Calu3 (cell line): ENCODE measurements around the gene C12orf50. TPM values are rescaled to one million over a fixed set of nuclear protein-coding genes. Genes with fewer than 3 reads are reported as not detected.

ENCODE experiments used
- BruUV-seq: library from RNA; stranded (reverse); fragments of 400-500 nt; replicated peaks from 2 replicates; lab custom pipeline; 2021; lab: Mats Ljungman, UMichigan
- CTCF ChIA-PET: fragments of 300-600 bp; sonication (Branson Sonifier 250); formaldehyde crosslinking; loops from one replicate; lab custom pipeline; 2022; ENCODE audit warnings: antibody characterized with exemption; lab: Charles Lee
- DNase-seq: peaks from one replicate; pipeline ENCODE4 v3.0.0; 2022
- H3K27ac Mint-ChIP-seq: one replicate; pipeline ENCODE4 v1.8.0; 2022; ENCODE audit warnings: mixed read lengths; ENCODE audit not compliant: unreplicated experiment
- H3K27me3 Mint-ChIP-seq: one replicate; pipeline ENCODE4 v1.8.0; 2022; ENCODE audit warnings: mixed read lengths; ENCODE audit not compliant: unreplicated experiment
- H3K36me3 Mint-ChIP-seq: one replicate; pipeline ENCODE4 v1.8.0; 2022; ENCODE audit warnings: mild to moderate bottlenecking, moderate library complexity, mixed read lengths; ENCODE audit not compliant: insufficient read depth, unreplicated experiment
- H3K4me1 Mint-ChIP-seq: one replicate; pipeline ENCODE4 v1.8.0; 2022; ENCODE audit warnings: mild to moderate bottlenecking, low read depth, mixed read lengths; ENCODE audit not compliant: unreplicated experiment
- H3K4me3 Mint-ChIP-seq: one replicate; pipeline ENCODE4 v1.8.0; 2022; ENCODE audit warnings: mild to moderate bottlenecking, low read depth, moderate library complexity, mixed read lengths; ENCODE audit not compliant: unreplicated experiment
- H3K9me3 Mint-ChIP-seq: one replicate; pipeline ENCODE4 v1.8.0; 2022; ENCODE audit warnings: low read depth, mixed read lengths; ENCODE audit not compliant: unreplicated experiment
- intact Hi-C: fragments of 100-400 bp; cut with micrococcal nuclease; formaldehyde crosslinking; loops from one replicate; pipeline ENCODE4 v1.10.0; 2022; ENCODE audit not compliant: unreplicated experiment
- total RNA-seq: library from RNA; stranded (reverse); gene quantifications from 2 replicates; pipeline ENCODE4 v1.2.3, GENCODE V29; 2022
- TF ChIP-seq, protein P1 (sequence below): fragments of 200-600 bp; IDR thresholded peaks from one replicate; pipeline ENCODE4 v1.8.0; 2022; ENCODE audit warnings: antibody characterized with exemption; ENCODE audit not compliant: unreplicated experiment

The C12orf50 gene
- total RNA-seq, 1 experiment from 2014 or later, result 0.33 TPM

DNA sequence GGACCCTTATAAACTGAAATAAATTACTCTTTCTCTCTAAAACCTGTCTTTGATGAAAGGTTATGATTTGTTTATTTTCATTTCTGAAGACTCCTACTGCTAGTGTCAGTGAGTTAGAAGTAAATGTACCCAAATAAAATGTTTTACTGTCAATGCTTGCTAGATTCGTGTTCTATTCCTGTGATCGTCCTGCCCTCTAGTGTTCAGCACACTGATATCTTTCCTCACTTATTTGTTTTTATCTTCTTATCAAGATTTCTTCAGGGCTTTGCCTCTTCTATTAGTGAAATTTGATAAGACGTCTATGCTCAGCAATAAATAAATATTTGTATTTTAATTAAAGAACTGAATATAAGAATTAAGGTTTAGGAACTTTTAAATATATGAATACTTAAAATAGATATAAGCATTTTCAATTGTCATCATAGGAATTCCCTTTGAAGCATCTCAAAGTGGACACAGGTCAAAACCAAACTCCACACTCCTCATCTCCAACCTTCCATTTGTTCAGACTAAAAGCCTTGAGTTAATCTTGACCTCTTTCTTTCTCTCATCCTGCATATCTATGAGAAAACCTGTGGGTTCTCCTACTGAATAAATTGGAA lies 75.8 kb downstream of the C12orf50 start:
- CTCF ChIA-PET, result no interaction called here
- BruUV-seq, result no TSS peak
- Mint-ChIP-seq H3K27me3 (no peaks in the 10 kb centered on the region), H3K4me3 (no peak overlapping the region), H3K9me3 (no peaks in the 10 kb centered on the region), H3K36me3 (no peaks in the 10 kb centered on the region), H3K27ac (no peak overlapping the region), H3K4me1 (no peaks in the 10 kb centered on the region)
- intact Hi-C loops, result loop anchor here (5.0 kb wide), 5 partner anchors 86 to 1696 kb away; partner anchors contain the start of gene MGAT4C
- DNase-seq, result peak; percentile 45
- TF ChIP-seq, protein P1, sequence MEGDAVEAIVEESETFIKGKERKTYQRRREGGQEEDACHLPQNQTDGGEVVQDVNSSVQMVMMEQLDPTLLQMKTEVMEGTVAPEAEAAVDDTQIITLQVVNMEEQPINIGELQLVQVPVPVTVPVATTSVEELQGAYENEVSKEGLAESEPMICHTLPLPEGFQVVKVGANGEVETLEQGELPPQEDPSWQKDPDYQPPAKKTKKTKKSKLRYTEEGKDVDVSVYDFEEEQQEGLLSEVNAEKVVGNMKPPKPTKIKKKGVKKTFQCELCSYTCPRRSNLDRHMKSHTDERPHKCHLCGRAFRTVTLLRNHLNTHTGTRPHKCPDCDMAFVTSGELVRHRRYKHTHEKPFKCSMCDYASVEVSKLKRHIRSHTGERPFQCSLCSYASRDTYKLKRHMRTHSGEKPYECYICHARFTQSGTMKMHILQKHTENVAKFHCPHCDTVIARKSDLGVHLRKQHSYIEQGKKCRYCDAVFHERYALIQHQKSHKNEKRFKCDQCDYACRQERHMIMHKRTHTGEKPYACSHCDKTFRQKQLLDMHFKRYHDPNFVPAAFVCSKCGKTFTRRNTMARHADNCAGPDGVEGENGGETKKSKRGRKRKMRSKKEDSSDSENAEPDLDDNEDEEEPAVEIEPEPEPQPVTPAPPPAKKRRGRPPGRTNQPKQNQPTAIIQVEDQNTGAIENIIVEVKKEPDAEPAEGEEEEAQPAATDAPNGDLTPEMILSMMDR, result peak; percentile 51

DNA sequence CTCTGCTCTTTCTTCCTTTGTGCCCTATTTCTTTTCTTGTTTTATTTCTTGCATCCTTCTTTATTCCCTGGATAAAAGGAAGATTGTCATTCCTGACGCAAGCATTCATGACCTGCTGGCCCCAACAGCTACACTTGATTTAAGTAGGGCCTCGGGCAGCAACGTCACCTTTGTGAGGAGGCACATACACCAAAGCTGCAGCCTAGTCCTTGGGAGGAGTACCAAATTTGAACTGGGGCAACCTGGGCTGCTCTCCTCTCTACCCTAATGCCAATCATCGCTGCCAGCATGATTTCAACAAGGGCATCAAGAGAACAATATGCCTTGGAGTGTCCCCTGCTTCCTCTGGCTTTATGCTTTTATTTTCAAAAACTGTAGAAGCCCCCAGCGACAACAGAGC lies 76.4 kb downstream of the C12orf50 start:
- TF ChIP-seq, protein P1, result no peak
- H3K4me3 Mint-ChIP-seq, result no peak overlapping the region
- intact Hi-C loops, result loop anchor here (5.0 kb wide), 5 partner anchors 86 to 1696 kb away; partner anchors contain the start of gene MGAT4C
- H3K27ac Mint-ChIP-seq, result no peak overlapping the region
- CTCF ChIA-PET, result no interaction called here
- H3K4me1 Mint-ChIP-seq, result no peaks in the 10 kb centered on the region
- H3K36me3 Mint-ChIP-seq, result no peaks in the 10 kb centered on the region
- DNase-seq, result no peak
- no TSS peak for BruUV-seq
- no peaks in the 10 kb centered on the region for H3K9me3 Mint-ChIP-seq
- no peaks in the 10 kb centered on the region for H3K27me3 Mint-ChIP-seq

DNA sequence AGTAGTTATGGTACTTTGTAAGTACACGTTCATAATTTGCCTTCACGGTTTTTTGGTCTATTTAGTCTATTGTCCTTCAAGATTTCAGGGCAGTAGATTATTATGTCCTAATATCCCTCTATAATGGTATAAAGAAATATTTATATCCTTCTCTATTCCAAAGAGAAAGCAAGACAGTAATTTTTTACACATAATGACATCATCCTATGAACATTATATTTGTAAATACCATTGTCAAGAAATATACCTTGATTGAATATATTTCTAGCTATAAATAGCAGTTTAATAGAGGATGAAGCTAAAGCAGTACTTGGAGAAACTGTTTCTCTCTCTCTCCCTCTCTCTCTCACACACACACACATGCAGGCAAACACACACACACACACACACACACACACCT lies 77.0 kb downstream of the C12orf50 start:
- intact Hi-C loops, result loop anchor here (5.0 kb wide), 5 partner anchors 85 to 1695 kb away; partner anchors contain the start of gene MGAT4C
- Mint-ChIP-seq H3K27ac (no peak overlapping the region), H3K36me3 (no peaks in the 10 kb centered on the region), H3K9me3 (no peaks in the 10 kb centered on the region), H3K4me1 (no peaks in the 10 kb centered on the region), H3K27me3 (no peaks in the 10 kb centered on the region), H3K4me3 (no peak overlapping the region)
- BruUV-seq, result no TSS peak
- DNase-seq, result no peak
- TF ChIP-seq, protein P1, result no peak
- CTCF ChIA-PET, result no interaction called here

DNA sequence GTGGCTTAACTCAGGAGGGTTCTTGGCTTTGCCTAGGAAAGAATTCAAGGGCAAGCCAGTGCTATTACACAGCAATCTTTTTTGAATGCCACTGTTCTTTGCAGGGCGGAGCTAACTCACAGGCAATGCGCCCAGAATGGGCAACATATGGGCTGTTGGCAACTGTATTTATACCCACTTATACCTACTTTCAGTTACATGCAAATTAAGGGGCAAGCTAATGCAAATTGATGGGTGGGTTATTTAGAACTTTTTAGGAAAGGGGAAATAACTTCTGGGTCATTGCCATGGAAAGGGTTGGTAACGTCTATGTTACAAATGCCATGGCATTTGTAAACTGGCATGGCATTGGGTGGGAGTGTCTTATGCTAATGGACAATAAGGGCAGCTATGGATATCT lies 85.4 kb downstream of the C12orf50 start:
- intact Hi-C loops, result no loop called here
- TF ChIP-seq, protein P1, result no peak
- H3K9me3 Mint-ChIP-seq, result no peaks in the 10 kb centered on the region
- BruUV-seq, result no TSS peak
- no peaks in the 10 kb centered on the region for H3K4me1 Mint-ChIP-seq
- CTCF ChIA-PET, result no interaction called here
- H3K27ac Mint-ChIP-seq, result no peak overlapping the region
- H3K36me3 Mint-ChIP-seq, result no peaks in the 10 kb centered on the region
- no peak for DNase-seq
- H3K4me3 Mint-ChIP-seq, result no peak overlapping the region
- no peaks in the 10 kb centered on the region for H3K27me3 Mint-ChIP-seq
